SK-N-DZ (cell line): ENCODE results near the gene TEX10.

Experiments
- DNase-seq: peaks from one replicate; pipeline ENCODE4 v3.0.0-alpha.2; 2015; ENCODE audit warnings: low spot score

Gene TEX10

GRCh38 chr9:100285601-100286000, 67.1 kb downstream of the TEX10 start:
- no peak for DNase-seq

- no peak for DNase-seq
Observed at GRCh38 chr9:100285080-100285479, 67.7 kb downstream of the TEX10 start.

- DNase-seq = no peak
Observed at GRCh38 chr9:100284247-100284646, 68.5 kb downstream of the TEX10 start.

- no peak for DNase-seq
Observed at GRCh38 chr9:100282388-100282719, 70.4 kb downstream of the TEX10 start.

GRCh38 chr9:100281676-100282387, 70.9 kb downstream of the TEX10 start:
- no peak for DNase-seq

- no peak for DNase-seq
Observed at GRCh38 chr9:100281066-100281465, 71.7 kb downstream of the TEX10 start.

- DNase-seq = no peak
Observed at GRCh38 chr9:100277166-100277979, 75.4 kb downstream of the TEX10 start.

- DNase-seq = no peak
Observed at GRCh38 chr9:100269656-100270055, 83.1 kb downstream of the TEX10 start.

- DNase-seq = no peak
Observed at GRCh38 chr9:100268271-100268670, 84.5 kb downstream of the TEX10 start.

- no peak for DNase-seq
Observed at GRCh38 chr9:100267211-100267610, 85.5 kb downstream of the TEX10 start.
